B cell (primary cell): Measurements from ENCODE around the gene DMXL1. TPM values are rescaled to one million over a fixed set of nuclear protein-coding genes. Genes with fewer than 3 reads are reported as not detected.

ENCODE experiments used
- ATAC-seq: fragments of 200-7000 bp; cut with Tn5 transposase; one replicate; pipeline ENCODE4 v1.10.0; 2021; ENCODE audit warnings: low read depth, mild to moderate bottlenecking, moderate number of reproducible peaks, moderate library complexity
- CTCF ChIA-PET: fragments of 350-600 bp; sonication (Branson Sonifier 250); formaldehyde crosslinking; loops from one replicate; lab custom pipeline; 2021; ENCODE audit warnings: antibody characterized with exemption, inconsistent platforms; lab: Charles Lee
- POLR2A ChIA-PET: fragments of 350-600 bp; sonication (Branson Sonifier 250); formaldehyde crosslinking; loops from one replicate; lab custom pipeline; 2021; ENCODE audit warnings: antibody characterized with exemption; lab: Charles Lee
- DNase-seq: peaks from one replicate; pipeline ENCODE4 v3.0.0; 2013
- H2AFZ ChIP-seq: 2 replicates; pipeline ENCODE4 v1.6.1; 2012; ENCODE audit warnings: mild to moderate bottlenecking, low read depth, low read length; ENCODE audit not compliant: insufficient read depth, poor library complexity, severe bottlenecking
- H3K27ac ChIP-seq, 2 donors: 1 replicate in 1 of 2; 2 replicates in 1 of 2; pipeline ENCODE4 v1.5.1; 2012 to 2013; ENCODE audit warnings: low read length in 2 of 2, mild to moderate bottlenecking in 2 of 2, moderate library complexity in 1 of 2
- H3K27me3 ChIP-seq, 4 experiments: fragments of 200-600 bp in 1 of 4; sonication (generic) in 1 of 4; replicated peaks in 1 of 4; 1 replicate in 2 of 4; 2 replicates in 2 of 4; pipeline versions ENCODE4 v1.6.1 to v1.7.0; 2013 to 2016; ENCODE audit warnings: low read length in 3 of 4, mild to moderate bottlenecking in 2 of 4, mixed read lengths in 1 of 4, moderate library complexity in 1 of 4; ENCODE audit not compliant: insufficient read depth in 4 of 4, control insufficient read depth in 3 of 4; ENCODE audit errors: control extremely low read depth in 1 of 4
- H3K36me3 ChIP-seq, 2 experiments: replicated peaks in 1 of 2; 1 replicate in 1 of 2; 2 replicates in 1 of 2; pipeline versions ENCODE4 v1.6.1 to v1.7.1; 2013; ENCODE audit warnings: low read length in 1 of 2; ENCODE audit not compliant: insufficient read depth in 2 of 2, control insufficient read depth in 1 of 2; ENCODE audit errors: control extremely low read depth in 1 of 2, extremely low read depth in 1 of 2
- H3K4me1 ChIP-seq, 2 donors: fragments of 200-600 bp in 1 of 2; sonication (generic) in 1 of 2; 1 replicate in 1 of 2; 2 replicates in 1 of 2; pipeline versions ENCODE4 v1.5.1 to v1.6.1; 2013 to 2017; ENCODE audit warnings: low read length in 2 of 2; ENCODE audit not compliant: control insufficient read depth in 2 of 2, insufficient read depth in 2 of 2
- H3K4me2 ChIP-seq: replicated peaks from 2 replicates; pipeline ENCODE3; 2012; ENCODE audit warnings: mild to moderate bottlenecking, low read depth, low read length; ENCODE audit not compliant: poor library complexity, severe bottlenecking
- H3K4me3 ChIP-seq, 5 experiments: fragments of 200-600 bp in 1 of 5; sonication (generic) in 1 of 5; 1 replicate in 3 of 5; 2 replicates in 2 of 5; pipeline versions ENCODE4 v1.5.1 to v1.7.0; 2011 to 2016; ENCODE audit warnings: low read length in 4 of 5, mild to moderate bottlenecking in 4 of 5, low read depth in 2 of 5, control low read depth in 1 of 5, moderate library complexity in 1 of 5; ENCODE audit not compliant: insufficient read depth in 1 of 5; ENCODE audit errors: control extremely low read depth in 1 of 5, extremely low read depth in 1 of 5
- H3K79me2 ChIP-seq: fragments of 200-600 bp; sonication (generic); one replicate; pipeline ENCODE4 v1.6.0; 2016; ENCODE audit warnings: low read length; ENCODE audit not compliant: control insufficient read depth, insufficient read depth
- H3K9ac ChIP-seq: fragments of 200-600 bp; sonication (generic); 2 replicates; pipeline ENCODE4 v1.6.1; 2017; ENCODE audit warnings: mild to moderate bottlenecking, low read length, moderate library complexity
- H3K9me3 ChIP-seq, 3 donors: one replicate each; pipeline versions ENCODE4 v1.6.1 to v1.7.1; 2013; ENCODE audit warnings: low read length in 2 of 3; ENCODE audit not compliant: control insufficient read depth in 2 of 3, insufficient read depth in 1 of 3; ENCODE audit errors: control extremely low read depth in 1 of 3
- H4K20me1 ChIP-seq: 2 replicates; pipeline ENCODE4 v1.6.0; 2012; ENCODE audit warnings: mild to moderate bottlenecking, low read length; ENCODE audit not compliant: insufficient read depth, control insufficient read depth, poor library complexity, severe bottlenecking
- H3K27ac Mint-ChIP-seq: one replicate; pipeline ENCODE4 v1.8.0; 2021; ENCODE audit warnings: mixed read lengths
- H3K27me3 Mint-ChIP-seq: one replicate; pipeline ENCODE4 v1.8.0; 2021; ENCODE audit warnings: mixed read lengths
- H3K4me1 Mint-ChIP-seq: one replicate; pipeline ENCODE4 v1.8.0; 2021; ENCODE audit warnings: mixed read lengths
- H3K4me3 Mint-ChIP-seq: one replicate; pipeline ENCODE4 v1.8.0; 2021; ENCODE audit warnings: mixed read lengths
- H3K9me3 Mint-ChIP-seq: one replicate; pipeline ENCODE4 v1.8.0; 2022; ENCODE audit warnings: mixed read lengths; ENCODE audit not compliant: insufficient read depth
- EZH2 ChIP-seq: IDR thresholded peaks from 2 replicates; pipeline ENCODE4 v1.6.1; 2012; ENCODE audit warnings: borderline replicate concordance, low read depth, mild to moderate bottlenecking, moderate library complexity, low read length; ENCODE audit not compliant: insufficient read depth, poor library complexity, severe bottlenecking
- WGBS: methylation state at CpG from one replicate; pipeline ENCODE4 v1.1.5; 2013; ENCODE audit warnings: missing lambda C conversion rate; ENCODE audit not compliant: insufficient coverage; 5-methylcytosine and 5-hydroxymethylcytosine counted together
- intact Hi-C: fragments of 100-400 bp; cut with micrococcal nuclease; formaldehyde crosslinking; loops from one replicate; pipeline ENCODE4 v1.10.0; 2022
- polyA plus RNA-seq: library from polyadenylated mRNA; depleted of rRNA; stranded (reverse); fragments of >200 nt; gene quantifications from 2 replicates; pipeline ENCODE4 v1.2.3, GENCODE V29; 2012
- total RNA-seq, 2 donors: library from RNA; stranded (reverse); fragments of 120-200 nt in 1 of 2; gene quantifications; 1 replicate in 1 of 2; 2 replicates in 1 of 2; pipeline versions ENCODE4 v1.2.3 to v1.2.4, GENCODE V29; 2013 to 2022
- TF ChIP-seq, protein P1 (sequence below): fragments of 200-600 bp; IDR thresholded peaks from one replicate; pipeline ENCODE4 v1.8.0; 2022; ENCODE audit warnings: antibody characterized with exemption, mild to moderate bottlenecking

The DMXL1 gene
- total and polyA plus RNA-seq, 2 donors (not counting 1 experiment from before 2014, with no cell fraction given) = 37.9 to 129 TPM

GRCh38 chr5:119207105-119207504 lies 136.2 kb downstream of the DMXL1 start:
- H3K27ac Mint-ChIP-seq = no peak overlapping the region
- H3K27me3 Mint-ChIP-seq = no peaks in the 10 kb centered on the region
- no peak overlapping the region for H3K4me3 Mint-ChIP-seq
- H3K27ac ChIP-seq = no peak overlapping the region
- no peak overlapping the region for H3K4me2 ChIP-seq
- no peaks in the 10 kb centered on the region for H3K4me1 Mint-ChIP-seq
- no peak overlapping the region for H3K9ac ChIP-seq
- no peak for TF ChIP-seq EZH2
- TF ChIP-seq, protein P1, sequence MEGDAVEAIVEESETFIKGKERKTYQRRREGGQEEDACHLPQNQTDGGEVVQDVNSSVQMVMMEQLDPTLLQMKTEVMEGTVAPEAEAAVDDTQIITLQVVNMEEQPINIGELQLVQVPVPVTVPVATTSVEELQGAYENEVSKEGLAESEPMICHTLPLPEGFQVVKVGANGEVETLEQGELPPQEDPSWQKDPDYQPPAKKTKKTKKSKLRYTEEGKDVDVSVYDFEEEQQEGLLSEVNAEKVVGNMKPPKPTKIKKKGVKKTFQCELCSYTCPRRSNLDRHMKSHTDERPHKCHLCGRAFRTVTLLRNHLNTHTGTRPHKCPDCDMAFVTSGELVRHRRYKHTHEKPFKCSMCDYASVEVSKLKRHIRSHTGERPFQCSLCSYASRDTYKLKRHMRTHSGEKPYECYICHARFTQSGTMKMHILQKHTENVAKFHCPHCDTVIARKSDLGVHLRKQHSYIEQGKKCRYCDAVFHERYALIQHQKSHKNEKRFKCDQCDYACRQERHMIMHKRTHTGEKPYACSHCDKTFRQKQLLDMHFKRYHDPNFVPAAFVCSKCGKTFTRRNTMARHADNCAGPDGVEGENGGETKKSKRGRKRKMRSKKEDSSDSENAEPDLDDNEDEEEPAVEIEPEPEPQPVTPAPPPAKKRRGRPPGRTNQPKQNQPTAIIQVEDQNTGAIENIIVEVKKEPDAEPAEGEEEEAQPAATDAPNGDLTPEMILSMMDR = no peak
- H3K9me3 Mint-ChIP-seq = no peaks in the 10 kb centered on the region
- CTCF ChIA-PET = no interaction called here
- H4K20me1 ChIP-seq = no peaks in the 10 kb centered on the region
- no peak overlapping the region for H2AFZ ChIP-seq
- POLR2A ChIA-PET = no interaction called here
- no peaks in the 10 kb centered on the region for H3K4me1 ChIP-seq
- H3K36me3 ChIP-seq = peaks cover 8 to 25% of the 10 kb centered on the region in 2 experiments
- intact Hi-C loops = no loop called here
- H3K79me2 ChIP-seq = no peaks in the 10 kb centered on the region
- ATAC-seq (no peak), DNase-seq (no peak)
- no peaks in the 10 kb centered on the region for H3K27me3 ChIP-seq
- WGBS = no CpG with 5 or more reads among the region's 1 CpG
- H3K9me3 ChIP-seq = no peaks in the 10 kb centered on the region
- H3K4me3 ChIP-seq = no peak overlapping the region

DNA sequence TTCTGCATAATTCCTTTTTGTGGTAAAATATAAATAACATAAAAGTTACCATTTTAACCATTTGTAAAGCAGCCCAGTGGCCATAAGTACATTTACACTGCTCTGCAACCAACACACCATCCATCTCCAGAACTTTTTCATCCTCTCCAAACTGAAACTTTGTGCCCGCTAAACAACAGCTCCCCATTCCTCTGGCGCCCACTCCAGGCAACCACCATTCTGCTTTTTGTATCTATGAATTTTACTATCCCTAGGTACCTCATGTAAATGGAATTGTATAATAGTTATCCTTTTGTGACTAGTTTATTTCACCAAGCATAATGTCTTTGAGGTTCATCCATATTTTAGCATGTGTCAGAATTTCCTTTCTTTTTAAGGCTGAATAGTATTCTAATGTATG lies 141.1 kb downstream of the DMXL1 start:
- peaks cover 4 to 18% of the 10 kb centered on the region in 2 experiments for H3K36me3 ChIP-seq
- no peaks in the 10 kb centered on the region for H3K27me3 Mint-ChIP-seq
- H3K27ac Mint-ChIP-seq = no peak overlapping the region
- no peak overlapping the region for H3K27ac ChIP-seq
- no peak overlapping the region for H2AFZ ChIP-seq
- ChIA-PET CTCF (interaction anchor here (0.8 to 1.4 kb wide), 2 partner anchors 9 to 201 kb away, joined by 3 to 4 read pairs; no protein-coding TSS in a partner anchor), POLR2A (no interaction called here)
- H3K4me3 ChIP-seq = no peak overlapping the region
- H3K27me3 ChIP-seq = no peaks in the 10 kb centered on the region
- H3K9me3 ChIP-seq = no peaks in the 10 kb centered on the region
- H4K20me1 ChIP-seq = no peaks in the 10 kb centered on the region
- H3K9me3 Mint-ChIP-seq = no peaks in the 10 kb centered on the region
- DNase-seq (no peak), ATAC-seq (no peak)
- no peak overlapping the region for H3K4me2 ChIP-seq
- no peak for TF ChIP-seq EZH2
- TF ChIP-seq, protein P1 = no peak
- intact Hi-C loops = no loop called here
- no peak overlapping the region for H3K4me3 Mint-ChIP-seq
- no peaks in the 10 kb centered on the region for H3K4me1 ChIP-seq
- WGBS = no CpG with 5 or more reads among the region's 2 CpGs
- H3K9ac ChIP-seq = no peak overlapping the region
- H3K79me2 ChIP-seq = no peaks in the 10 kb centered on the region
- H3K4me1 Mint-ChIP-seq = no peaks in the 10 kb centered on the region
